GM19099 (cell line): ENCODE data around the gene RTN1.

Experiments used
- POLR2A ChIP-seq: IDR thresholded peaks from 3 replicates; pipeline ENCODE4 v1.6.1; 2011; ENCODE audit warnings: low read depth; ENCODE audit not compliant: insufficient read length; ENCODE audit errors: extremely low read depth

The RTN1 gene

GRCh38 chr14:59871166-59871495 is 555 bp upstream of the RTN1 start:
- no peak for TF ChIP-seq POLR2A

GRCh38 chr14:59869381-59870255 is 958 bp downstream of the RTN1 start:
- no peak for TF ChIP-seq POLR2A

GRCh38 chr14:59868021-59868420 is 2.6 kb downstream of the RTN1 start:
- TF ChIP-seq POLR2A = no peak

GRCh38 chr14:59863806-59864525 is 6.6 kb downstream of the RTN1 start:
- TF ChIP-seq POLR2A = no peak

- no peak for TF ChIP-seq POLR2A
These were observed 13.2 kb downstream of the RTN1 start for GRCh38 chr14:59857328-59857727.

GRCh38 chr14:59852350-59852749 is 18.2 kb downstream of the RTN1 start:
- TF ChIP-seq POLR2A = no peak

- no peak for TF ChIP-seq POLR2A
These were observed 20.1 kb downstream of the RTN1 start for GRCh38 chr14:59850458-59850857.

- no peak for TF ChIP-seq POLR2A
These were observed 21.0 kb downstream of the RTN1 start for GRCh38 chr14:59849411-59850130.

GRCh38 chr14:59848671-59849070 is 21.9 kb downstream of the RTN1 start:
- no peak for TF ChIP-seq POLR2A

- no peak for TF ChIP-seq POLR2A
These were observed 22.9 kb downstream of the RTN1 start for GRCh38 chr14:59847711-59848110.

- TF ChIP-seq POLR2A = no peak
These were observed 24.0 kb downstream of the RTN1 start for GRCh38 chr14:59846595-59846994.

GRCh38 chr14:59845245-59845644 is 25.3 kb downstream of the RTN1 start:
- TF ChIP-seq POLR2A = no peak

GRCh38 chr14:59844186-59844812 is 26.3 kb downstream of the RTN1 start:
- no peak for TF ChIP-seq POLR2A

- TF ChIP-seq POLR2A = no peak
These were observed 34.5 kb downstream of the RTN1 start for GRCh38 chr14:59836116-59836515.

GRCh38 chr14:59832653-59833294 is 37.8 kb downstream of the RTN1 start:
- no peak for TF ChIP-seq POLR2A
